ENCODE data around the gene FCN3.
A peak's percentile ranks its signal among the peaks of the same experiment; 100 is the strongest.

Gene FCN3

GRCh38 chr1:27368869-27369582 lies 5.6 kb downstream of the FCN3 start:
- in situ Hi-C loops (cut with MboI; ENCODE audit: low sequenced_read_pairs, unreplicated experiment), result no loop called here
- DNase-seq (ENCODE audit: low spot score), result no peak
- TF ChIP-seq CTCF (IDR thresholded peaks at IDR 0.05; ENCODE audit: borderline replicate concordance, control extremely low read depth, extremely low read depth, insufficient read depth, missing control alignments), result no peak

- in situ Hi-C loops (cut with MboI; ENCODE audit: low sequenced_read_pairs, unreplicated experiment), result no loop called here
- no peak for DNase-seq (ENCODE audit: low spot score)
- no peak for TF ChIP-seq CTCF (IDR thresholded peaks at IDR 0.05; ENCODE audit: borderline replicate concordance, control extremely low read depth, extremely low read depth, insufficient read depth, missing control alignments)
Observed at GRCh38 chr1:27367160-27367650, 7.4 kb downstream of the FCN3 start.

- DNase-seq (ENCODE audit: low spot score), result peak; percentile 80
- TF ChIP-seq CTCF (IDR thresholded peaks at IDR 0.05; ENCODE audit: borderline replicate concordance, control extremely low read depth, extremely low read depth, insufficient read depth, missing control alignments), result peak; percentile 69
- in situ Hi-C loops (cut with MboI; ENCODE audit: low sequenced_read_pairs, unreplicated experiment), result no loop called here
Observed at GRCh38 chr1:27366411-27367159, 8.0 kb downstream of the FCN3 start, which contains the start of gene MAP3K6. MAP3K6 (minus strand) TSS chr1:27366961; CDS start chr1:27366597, 364 bp downstream.

DNA sequence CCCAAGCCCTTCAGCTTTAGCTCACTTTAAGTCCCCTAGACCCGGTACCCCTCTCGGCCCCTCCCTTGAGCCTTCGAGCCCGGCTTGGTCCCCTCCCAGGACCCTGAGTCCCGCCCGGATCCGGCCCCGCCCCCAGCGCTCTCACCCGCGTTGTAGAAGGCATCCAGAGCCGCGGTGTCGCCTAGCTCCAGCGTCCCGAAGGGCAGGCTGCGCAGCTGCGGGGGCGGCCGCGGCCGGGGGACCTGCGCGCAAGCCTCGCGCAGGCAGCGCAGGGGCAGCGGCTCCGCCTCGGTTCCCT lies 8.6 kb downstream of the FCN3 start:
- TF ChIP-seq CTCF (IDR thresholded peaks at IDR 0.05; ENCODE audit: borderline replicate concordance, control extremely low read depth, extremely low read depth, insufficient read depth, missing control alignments), result no peak
- in situ Hi-C loops (cut with MboI; ENCODE audit: low sequenced_read_pairs, unreplicated experiment), result no loop called here
- DNase-seq (ENCODE audit: low spot score), result peak; percentile 77

GRCh38 chr1:27365372-27366112 lies 9.1 kb downstream of the FCN3 start:
- peak; percentile 97 for DNase-seq (ENCODE audit: low spot score)
- in situ Hi-C loops (cut with MboI; ENCODE audit: low sequenced_read_pairs, unreplicated experiment), result no loop called here
- no peak for TF ChIP-seq CTCF (IDR thresholded peaks at IDR 0.05; ENCODE audit: borderline replicate concordance, control extremely low read depth, extremely low read depth, insufficient read depth, missing control alignments)

GRCh38 chr1:27364696-27365371 lies 9.8 kb downstream of the FCN3 start:
- no peak for TF ChIP-seq CTCF (IDR thresholded peaks at IDR 0.05; ENCODE audit: borderline replicate concordance, control extremely low read depth, extremely low read depth, insufficient read depth, missing control alignments)
- DNase-seq (ENCODE audit: low spot score), result no peak
- in situ Hi-C loops (cut with MboI; ENCODE audit: low sequenced_read_pairs, unreplicated experiment), result no loop called here
